ENCODE measurements around the gene CUZD1.

Gene CUZD1

GRCh38 chr10:122782911-122783310 is 62.7 kb downstream of the CUZD1 start:
- TF ChIP-seq CTCF (IDR thresholded peaks at IDR 0.05; ENCODE audit: low read depth, low read length, missing control alignments), result no peak
- no peak overlapping the region for H3K4me3 ChIP-seq (replicated peaks; ENCODE audit: low read depth, low read length)
- DNase-seq (ENCODE audit: extremely low read depth, low read depth), result no peak
